Ureter (tissue), 1 donor: ENCODE data around the gene TBC1D8. TPM values are rescaled to one million over a fixed set of nuclear protein-coding genes. Genes with fewer than 3 reads are reported as not detected.
A peak's percentile ranks its signal among the peaks of the same experiment; 100 is the strongest.
"Not testable (repeated sequence)": the region's sequence is repeated elsewhere in the genome, so short reads cannot be mapped to it uniquely, and the experiment has no call there.

Experiments
- DNase-seq: peaks from one replicate; pipeline ENCODE4 v3.0.0-alpha.2; 2020; ENCODE audit warnings: low spot score
- total RNA-seq: library from RNA; stranded (reverse); gene quantifications from one replicate; pipeline ENCODE4 v1.2.4, GENCODE V29; 2023
- donor health status: DM: yes; HTN: yes; CAD: no.

TBC1D8 gene
- 69.1 TPM for total RNA-seq

GRCh38 chr2:101151146-101151858, at the start of gene TBC1D8:
TBC1D8 (minus strand) TSS chr2:101151382; CDS start chr2:101151253, 129 bp downstream.
- peak; percentile 87 for DNase-seq

GRCh38 chr2:101200676-101201075, 49.5 kb upstream of the TBC1D8 start:
- no peak for DNase-seq

- no peak for DNase-seq
Measured at GRCh38 chr2:101199251-101199791, 48.1 kb upstream of the TBC1D8 start.

- DNase-seq: no peak
Measured at GRCh38 chr2:101197814-101198213, 46.6 kb upstream of the TBC1D8 start.

- DNase-seq: no peak
Measured at GRCh38 chr2:101197215-101197745, 46.1 kb upstream of the TBC1D8 start.

GRCh38 chr2:101195871-101196661, 44.9 kb upstream of the TBC1D8 start:
- DNase-seq: no peak

- no peak for DNase-seq
Measured at GRCh38 chr2:101193033-101193626, 41.9 kb upstream of the TBC1D8 start.

- no peak for DNase-seq
Measured at GRCh38 chr2:101190747-101191516, 39.8 kb upstream of the TBC1D8 start.

- DNase-seq: no peak
Measured at GRCh38 chr2:101188683-101189405, 37.7 kb upstream of the TBC1D8 start.

- DNase-seq: no peak
Measured at GRCh38 chr2:101187131-101187530, 35.9 kb upstream of the TBC1D8 start.

GRCh38 chr2:101185656-101186055, 34.5 kb upstream of the TBC1D8 start:
- no peak for DNase-seq

GRCh38 chr2:101185085-101185484, 33.9 kb upstream of the TBC1D8 start:
- DNase-seq: no peak

GRCh38 chr2:101179982-101180381, 28.8 kb upstream of the TBC1D8 start:
- peak; percentile 47 for DNase-seq

GRCh38 chr2:101176803-101177202, 25.6 kb upstream of the TBC1D8 start:
- no peak for DNase-seq

GRCh38 chr2:101175991-101176390, 24.8 kb upstream of the TBC1D8 start:
- DNase-seq: no peak

- DNase-seq: no peak
Measured at GRCh38 chr2:101173707-101174295, 22.6 kb upstream of the TBC1D8 start.

GRCh38 chr2:101169822-101170221, 18.6 kb upstream of the TBC1D8 start:
- not testable (repeated sequence) for DNase-seq

- DNase-seq: no peak
Measured at GRCh38 chr2:101168706-101169105, 17.5 kb upstream of the TBC1D8 start.

GRCh38 chr2:101167532-101167931, 16.4 kb upstream of the TBC1D8 start:
- not testable (repeated sequence) for DNase-seq

GRCh38 chr2:101164021-101164420, 12.8 kb upstream of the TBC1D8 start:
- DNase-seq: no peak
